HEK293T (cell line): ENCODE data around the gene DDN.

Experiments
- BHLHE40 ChIP-seq: fragments of 450-650 bp; IDR thresholded peaks from 2 replicates; pipeline ENCODE4 v1.6.1; 2016; ENCODE audit warnings: mild to moderate bottlenecking, moderate library complexity, borderline replicate concordance
- ELF4 ChIP-seq: fragments of 450-650 bp; IDR thresholded peaks from 2 replicates; pipeline ENCODE4 v1.6.1; 2017; ENCODE audit warnings: antibody characterized with exemption
- PKNOX1 ChIP-seq: fragments of 450-650 bp; IDR thresholded peaks from 2 replicates; pipeline ENCODE4 v1.6.1; 2016

GRCh38 chr12:49046129-49046895 lies 47.1 kb upstream of the DDN start:
- no peak for TF ChIP-seq ELF4
- TF ChIP-seq PKNOX1, result no peak
- no peak for TF ChIP-seq BHLHE40
